Adrenal gland (tissue), 5 donors: ENCODE measurements around the gene ALDH18A1.

Experiments
- CTCF ChIP-seq, 6 experiments: fragments of 450-650 bp in 4 of 6; fragments of 200-600 bp in 2 of 6; sonication (generic) in 1 of 6; IDR thresholded peaks; 1 replicate in 5 of 6; 2 replicates in 1 of 6; pipeline versions ENCODE4 v1.5.1 to v1.8.0; 2016 to 2021; ENCODE audit warnings: antibody characterized with exemption in 6 of 6, mild to moderate bottlenecking in 2 of 6, moderate library complexity in 1 of 6
- POLR2A ChIP-seq, 2 donors: fragments of 450-650 bp; IDR thresholded peaks; one replicate each; pipeline ENCODE4 v1.6.1; 2017; ENCODE audit warnings: antibody characterized with exemption in 2 of 2, mild to moderate bottlenecking in 2 of 2, moderate library complexity in 1 of 2
- donor health status: DM: no; HTN: no; CAD: no.

- no peak for TF ChIP-seq CTCF (IDR thresholded peaks at IDR 0.05)
- TF ChIP-seq POLR2A (IDR thresholded peaks at IDR 0.05) = no peak
Measured at GRCh38 chr10:95661818-95662217, 5.3 kb upstream of the ALDH18A1 start.
